GM18505 (cell line): ENCODE measurements around the gene CYFIP1.

Experiments
- ATAC-seq: cut with Tn5 transposase; IDR thresholded peaks from one replicate; pipeline ENCODE4 v1.9.1; 2021; ENCODE audit not compliant: unreplicated experiment
- POLR2A ChIP-seq: IDR thresholded peaks from 4 replicates; pipeline ENCODE4 v1.6.1; 2011; ENCODE audit warnings: borderline replicate concordance; ENCODE audit not compliant: insufficient read depth, insufficient read length; ENCODE audit errors: extremely low read depth

CYFIP1 gene

DNA sequence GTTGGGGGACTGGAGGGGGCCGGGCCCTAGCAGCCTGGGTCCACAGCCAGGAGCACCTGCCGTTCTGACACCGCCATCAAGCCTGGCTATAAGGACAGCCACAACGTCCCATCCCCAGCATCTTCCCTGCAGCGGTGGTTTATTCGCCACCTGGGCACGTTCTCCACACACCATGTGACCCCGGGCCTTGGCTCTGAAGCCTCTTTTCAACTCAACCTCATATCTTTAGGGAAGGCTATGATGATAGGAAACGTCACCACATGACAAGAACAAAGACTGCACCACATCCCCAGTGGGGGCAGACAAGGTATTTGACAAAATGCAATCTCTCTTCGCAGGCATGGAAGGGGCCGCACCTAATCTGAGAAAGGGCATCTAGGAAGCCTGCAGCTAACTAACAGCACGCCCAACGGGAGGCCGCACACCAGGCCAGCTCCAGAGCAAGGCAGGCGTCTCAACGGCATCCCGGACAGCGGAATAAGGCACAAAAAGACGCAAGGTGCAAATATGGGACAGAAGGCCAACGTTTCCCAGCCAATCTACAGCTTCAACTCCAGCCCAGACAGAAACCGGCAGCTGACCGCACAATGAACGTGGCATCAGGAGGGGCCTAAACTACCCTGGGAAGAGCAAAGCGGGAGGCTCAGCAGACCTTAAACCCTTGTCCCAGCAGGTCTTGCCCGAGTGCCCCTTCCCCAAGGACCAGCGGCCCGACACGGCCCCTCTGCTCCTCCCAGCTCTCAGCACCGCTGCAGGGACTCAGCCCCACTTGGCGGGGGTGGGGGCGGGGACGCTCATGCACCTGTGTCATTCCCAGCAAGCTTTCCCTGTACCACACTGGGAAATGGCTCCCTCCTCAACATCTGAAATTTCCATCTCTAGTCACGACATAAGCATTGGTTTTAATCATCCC is 99.8 kb downstream of the CYFIP1 start:
- no peak for TF ChIP-seq POLR2A
- no peak for ATAC-seq

DNA sequence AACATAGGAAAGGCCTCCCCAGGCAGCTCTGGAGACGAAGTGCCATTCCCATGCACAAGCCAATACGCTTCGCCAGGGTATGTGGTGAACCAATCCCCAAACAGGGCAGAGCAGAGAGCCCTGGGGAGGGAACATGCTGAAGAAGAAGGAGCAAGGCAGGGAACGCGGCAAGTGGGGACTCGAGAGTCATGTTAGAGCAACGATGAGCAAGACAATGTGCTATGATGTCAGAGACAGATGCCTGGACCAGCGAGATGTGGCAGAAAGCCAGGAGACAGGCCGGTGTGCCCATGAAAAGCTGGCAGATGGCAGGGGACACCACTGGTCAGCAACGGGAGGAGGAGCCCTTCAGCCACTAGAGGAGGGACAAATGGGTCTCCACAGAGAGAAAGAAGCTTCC is 102.1 kb downstream of the CYFIP1 start:
- TF ChIP-seq POLR2A = no peak
- ATAC-seq = no peak

GRCh38 chr15:22877607-22878006 is 102.6 kb downstream of the CYFIP1 start:
- TF ChIP-seq POLR2A = no peak
- ATAC-seq = no peak

- TF ChIP-seq POLR2A = no peak
- ATAC-seq = no peak
These were observed 103.1 kb downstream of the CYFIP1 start for GRCh38 chr15:22877117-22877516.

- no peak for ATAC-seq
- no peak for TF ChIP-seq POLR2A
These were observed 105.2 kb downstream of the CYFIP1 start for GRCh38 chr15:22874966-22875365.

DNA sequence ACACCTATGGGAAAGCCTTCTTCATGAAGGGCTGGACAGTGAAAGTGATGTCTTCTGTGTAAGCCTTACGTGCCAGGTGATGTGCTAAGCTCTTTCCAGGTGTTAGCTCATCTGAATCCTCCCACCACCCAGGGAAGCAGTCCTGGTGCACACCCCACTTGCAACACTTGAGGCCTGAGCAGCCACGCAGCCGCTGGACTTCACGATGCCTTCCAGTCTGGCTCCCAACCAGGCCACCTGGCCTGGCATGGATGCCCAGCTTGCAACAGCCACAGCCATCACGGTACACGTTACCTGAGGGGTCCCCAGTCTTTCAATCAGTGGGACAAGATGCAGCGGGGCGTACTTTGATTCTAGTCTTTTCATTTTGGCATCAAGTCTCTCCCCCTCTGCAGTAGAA is 105.9 kb downstream of the CYFIP1 start:
- ATAC-seq = no peak
- no peak for TF ChIP-seq POLR2A

DNA sequence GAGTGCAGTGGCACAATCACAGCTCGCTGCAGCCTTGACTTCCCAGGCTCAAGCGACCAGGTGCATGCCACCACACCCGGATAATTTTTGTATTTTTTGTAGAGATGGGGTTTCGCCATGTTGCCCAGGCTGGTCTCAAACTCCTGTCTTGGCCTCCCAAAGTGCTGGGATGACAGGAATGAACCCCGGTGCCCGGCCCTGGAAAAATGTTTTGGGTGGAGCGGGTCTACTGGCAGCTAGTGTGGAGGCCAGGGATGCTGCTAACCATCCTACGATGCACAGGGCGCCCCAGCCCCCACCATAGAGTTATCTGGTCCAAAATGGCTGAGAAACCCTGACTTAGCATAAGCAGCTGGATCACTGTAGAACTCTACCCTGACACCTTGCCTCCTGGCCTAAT is 106.3 kb downstream of the CYFIP1 start:
- no peak for ATAC-seq
- TF ChIP-seq POLR2A = no peak

DNA sequence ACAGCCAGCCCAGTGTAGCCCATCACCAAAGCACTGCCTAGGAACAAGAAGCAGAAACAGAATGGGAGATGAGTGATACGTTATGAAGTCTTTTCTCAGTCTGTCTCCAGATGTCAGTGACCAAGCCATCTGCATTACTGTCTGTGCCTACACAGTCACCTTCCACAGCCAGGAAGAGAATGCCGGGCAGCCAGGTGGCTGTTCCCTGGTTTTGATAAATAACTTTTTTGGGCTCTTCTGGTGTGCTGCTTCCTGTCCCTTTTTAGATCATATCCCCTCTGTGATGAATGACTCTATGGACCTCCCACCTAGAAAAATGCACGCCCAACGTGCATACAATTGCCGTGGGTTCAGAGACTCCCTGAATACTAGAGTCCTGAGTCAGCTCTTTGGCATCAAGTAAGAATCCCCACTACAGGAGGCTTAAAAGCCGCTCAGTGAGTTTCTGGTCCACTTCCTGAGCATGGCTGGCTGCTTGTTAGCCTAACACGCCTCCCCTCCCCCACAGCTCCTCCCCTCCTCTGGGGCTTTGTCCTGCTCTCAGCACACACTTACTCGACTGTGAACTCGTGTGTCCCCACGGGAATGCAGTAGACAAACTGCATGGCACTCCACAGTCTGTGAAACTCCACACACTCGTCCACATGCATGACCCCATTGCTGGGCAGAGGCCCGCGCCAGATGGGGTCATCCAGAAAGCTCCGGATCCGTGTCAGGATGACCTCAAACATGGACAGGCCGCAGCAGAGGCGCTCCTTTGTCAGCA is 107.0 kb downstream of the CYFIP1 start:
- no peak for TF ChIP-seq POLR2A
- no peak for ATAC-seq

- ATAC-seq = no peak
- no peak for TF ChIP-seq POLR2A
These were observed 108.6 kb downstream of the CYFIP1 start for GRCh38 chr15:22871481-22872086.

DNA sequence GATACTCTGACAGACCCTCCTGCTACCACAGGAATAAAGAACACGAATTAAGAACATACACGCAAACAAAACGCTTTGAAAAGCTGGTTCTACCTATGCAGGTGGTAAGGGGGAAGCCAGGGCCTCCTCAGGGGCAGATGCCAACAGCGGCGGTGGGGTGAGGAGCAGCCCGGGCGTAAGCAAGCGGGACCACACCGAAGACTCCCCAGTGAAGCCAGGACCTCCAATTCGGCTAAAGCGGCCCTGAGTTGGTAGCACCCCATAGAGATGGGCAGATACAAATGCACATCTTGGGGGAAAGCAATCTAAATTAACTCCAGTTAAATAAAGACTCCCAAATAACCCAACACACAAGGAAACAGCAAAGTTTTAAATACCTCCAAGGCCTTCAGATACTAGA is 109.3 kb downstream of the CYFIP1 start:
- no peak for ATAC-seq
- TF ChIP-seq POLR2A = peak; percentile 33

DNA sequence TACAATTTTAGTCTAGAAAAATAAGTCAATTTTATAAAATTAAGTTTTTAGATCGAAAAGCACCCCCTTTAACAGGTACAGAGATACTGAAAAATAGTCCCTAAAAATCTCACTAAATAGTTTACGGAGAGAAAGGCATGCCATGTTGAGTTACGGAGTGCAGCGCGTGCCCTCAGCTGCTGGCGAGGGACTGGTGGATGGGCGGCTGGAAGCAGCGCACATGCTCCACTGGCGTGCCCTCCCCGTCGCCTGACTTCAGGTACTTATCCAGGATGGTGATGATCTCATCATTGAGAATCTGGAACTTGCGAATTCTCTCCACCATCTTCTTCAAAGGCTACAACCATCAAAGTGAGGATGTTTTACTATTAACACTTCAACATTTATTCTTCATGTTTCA is 110.3 kb downstream of the CYFIP1 start:
- ATAC-seq = no peak
- peak; percentile 35 for TF ChIP-seq POLR2A

DNA sequence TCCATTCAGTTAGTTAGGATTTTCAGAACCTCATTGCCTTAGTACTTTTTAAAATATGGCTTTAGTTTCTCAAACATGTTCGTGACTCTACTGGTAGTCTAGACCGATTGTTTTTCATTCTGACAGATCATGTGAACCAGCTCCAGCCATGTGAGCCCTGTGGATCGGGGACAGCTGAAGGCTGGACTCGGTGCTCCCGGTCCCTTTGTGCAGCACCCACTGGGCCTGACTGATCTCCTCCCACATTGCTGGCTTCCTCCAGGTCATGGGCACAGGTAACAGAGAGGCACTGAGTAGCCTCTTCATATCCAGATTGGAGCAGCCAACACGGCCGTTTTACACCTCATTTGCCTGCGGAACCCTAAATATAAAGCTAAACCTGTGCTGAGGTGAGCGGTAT is 111.2 kb downstream of the CYFIP1 start:
- no peak for ATAC-seq
- peak; percentile 40 for TF ChIP-seq POLR2A

DNA sequence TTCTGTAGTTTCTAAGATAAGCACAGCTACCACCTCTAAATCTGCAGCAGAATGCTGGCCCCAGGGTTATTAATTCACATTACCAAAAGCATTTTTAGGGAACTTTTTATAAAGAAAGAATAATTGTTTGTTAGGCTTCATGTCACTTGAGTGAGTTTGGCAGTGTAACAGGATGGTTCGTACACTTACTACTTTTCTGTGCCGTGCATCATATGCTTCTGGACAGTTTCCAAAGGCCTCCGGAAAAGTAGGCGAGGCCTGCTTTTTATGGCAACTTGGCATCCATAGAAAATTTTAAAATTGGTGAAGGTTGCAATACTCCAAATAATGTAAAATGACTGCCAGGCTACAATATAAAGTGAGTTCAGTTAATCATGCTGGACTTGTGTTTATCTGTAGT is 111.7 kb downstream of the CYFIP1 start:
- no peak for TF ChIP-seq POLR2A
- no peak for ATAC-seq
